ENCODE results near the gene SNX8. TPM values are rescaled to one million over a fixed set of nuclear protein-coding genes. Genes with fewer than 3 reads are reported as not detected.

Gene SNX8
- total and polyA plus RNA-seq, 9 of the 15 experiments (the other 6 are each of a cell fraction or from before 2014, with no cell fraction given): 2.7 to 51.6 (median 16.9) TPM

DNA sequence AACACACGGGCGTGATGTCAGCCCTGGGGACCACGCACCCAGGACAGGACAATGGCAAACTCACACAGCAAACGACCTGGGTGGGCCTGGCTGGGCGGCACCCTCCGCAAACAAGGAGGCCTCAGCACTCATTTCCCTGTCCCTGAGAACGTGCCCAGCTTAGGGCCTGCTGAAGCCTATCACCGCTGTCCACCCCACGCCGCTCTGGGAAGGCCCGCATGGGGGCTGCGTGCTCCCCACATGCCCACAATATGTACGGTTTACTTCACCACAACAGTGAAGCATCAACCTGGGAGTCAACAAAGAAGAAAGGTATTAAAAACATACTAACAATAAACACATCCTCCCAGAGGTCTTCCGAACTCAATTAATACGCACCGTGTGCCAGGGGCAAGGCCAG lies 93.7 kb downstream of the SNX8 start:
- DNase-seq (ENCODE audit: extremely low read depth in 1 of 4, low spot score in 3 of 4) (no peak), ATAC-seq (no peak)
- no TSS peak for BruUV-seq (replicated peaks)

More for the DNA sequence above, 93.7 kb downstream of the SNX8 start:
- peaks cover 85% of the 10 kb centered on the region; the same call in 2 of the 3 replicates for H3K36me3 ChIP-seq (ENCODE audit: control insufficient read depth, insufficient read depth, low read length)
- WGBS (ENCODE audit: insufficient coverage, low coverage, missing lambda C conversion rate): 94% methylated on average over 14 of the region's 16 CpGs
- no peaks in the 10 kb centered on the region; the same call in 1 of the 2 replicates for H4K20me1 ChIP-seq (replicated peaks; ENCODE audit: control insufficient read depth, insufficient read depth, low read length)
- H3K27ac ChIP-seq (ENCODE audit: extremely low read depth, low read depth, low read length): no peak overlapping the region
- no peak overlapping the region for H2AFZ ChIP-seq (ENCODE audit: low read depth, low read length)
- no peak for FAIRE-seq
- intact Hi-C loops (cut with micrococcal nuclease): no loop called here
- H3K9me3 ChIP-seq (replicated peaks; ENCODE audit: control insufficient read depth, insufficient read depth, low read depth, low read length): no peaks in the 10 kb centered on the region
- ChIA-PET POLR2A (no interaction called here), CTCF (ENCODE audit: low intra/inter-chr PET ratio) (no interaction called here)
- in situ Hi-C loops (cut with MboI): no loop called here
- TF ChIP-seq ID3 (CRISPR knock-in tag; IDR thresholded peaks at IDR 0.05) (no peak), ID3 (tag; IDR thresholded peaks at IDR 0.05) (no peak), E2F5 (CRISPR knock-in tag; IDR thresholded peaks at IDR 0.05) (no peak), NCOA4 (IDR thresholded peaks at IDR 0.05; ENCODE audit: partially characterized antibody) (no peak), KLF6 (CRISPR knock-in tag; IDR thresholded peaks at IDR 0.05; ENCODE audit: borderline replicate concordance) (no peak), JUNB (CRISPR knock-in tag; conservative IDR thresholded peaks at IDR 0.05) (no peak), CEBPB (tag; IDR thresholded peaks at IDR 0.05) (no peak), VEZF1 (CRISPR knock-in tag; IDR thresholded peaks at IDR 0.05) (no peak), ZC3H4 (CRISPR knock-in tag; IDR thresholded peaks at IDR 0.05; ENCODE audit: borderline replicate concordance) (no peak)
- TF ChIP-seq, protein P1, sequence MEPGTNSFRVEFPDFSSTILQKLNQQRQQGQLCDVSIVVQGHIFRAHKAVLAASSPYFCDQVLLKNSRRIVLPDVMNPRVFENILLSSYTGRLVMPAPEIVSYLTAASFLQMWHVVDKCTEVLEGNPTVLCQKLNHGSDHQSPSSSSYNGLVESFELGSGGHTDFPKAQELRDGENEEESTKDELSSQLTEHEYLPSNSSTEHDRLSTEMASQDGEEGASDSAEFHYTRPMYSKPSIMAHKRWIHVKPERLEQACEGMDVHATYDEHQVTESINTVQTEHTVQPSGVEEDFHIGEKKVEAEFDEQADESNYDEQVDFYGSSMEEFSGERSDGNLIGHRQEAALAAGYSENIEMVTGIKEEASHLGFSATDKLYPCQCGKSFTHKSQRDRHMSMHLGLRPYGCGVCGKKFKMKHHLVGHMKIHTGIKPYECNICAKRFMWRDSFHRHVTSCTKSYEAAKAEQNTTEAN (CRISPR knock-in tag; IDR thresholded peaks at IDR 0.05): no peak
- H3K79me2 ChIP-seq (ENCODE audit: control insufficient read depth, insufficient read depth, low read length): no peaks in the 10 kb centered on the region
- H3K9me1 ChIP-seq (ENCODE audit: control insufficient read depth, insufficient read depth, low read length): no peaks in the 10 kb centered on the region
- no peak overlapping the region for H3K9ac ChIP-seq (ENCODE audit: insufficient read depth in 1 of 2, low read depth in 2 of 2, low read length in 2 of 2)
- H3K4me3 ChIP-seq: no peak overlapping the region
- no peaks in the 10 kb centered on the region for H3K27me3 ChIP-seq (ENCODE audit: control insufficient read depth in 2 of 2, insufficient read depth in 2 of 2, low read length in 2 of 2)
- no peaks in the 10 kb centered on the region; a peak in 1 of 5 replicates for H3K4me1 ChIP-seq (replicated peaks in 1 of 2; ENCODE audit: control insufficient read depth in 2 of 2, insufficient read depth in 2 of 2, low read length in 2 of 2)
- H3K4me2 ChIP-seq (ENCODE audit: insufficient read depth, low read length): no peak overlapping the region

Measured in K562 (cell line).